GM12878 (cell line): Measurements from ENCODE around the gene LBH. TPM values are rescaled to one million over a fixed set of nuclear protein-coding genes. Genes with fewer than 3 reads are reported as not detected.

ENCODE experiments used
- ATAC-seq: fragments of 200-7000 bp; cut with Tn5 transposase; 3 replicates; pipeline ENCODE4 v1.9.1; 2020; ENCODE audit warnings: mild to moderate bottlenecking, moderate library complexity
- BruUV-seq: library from RNA; stranded (reverse); fragments of 400-500 nt; replicated peaks from 2 replicates; lab custom pipeline; 2021; lab: Mats Ljungman, UMichigan
- CTCF ChIA-PET: fragments of 300-600 bp; sonication (Branson Sonifier 250); formaldehyde crosslinking; extraction: SDS; loops from one replicate; lab custom pipeline; 2021; ENCODE audit warnings: inconsistent platforms; lab: Yijun Ruan, JAX
- POLR2A ChIA-PET: fragments of 350-600 bp; formaldehyde crosslinking; extraction: SDS; loops from one replicate; lab custom pipeline; 2021; ENCODE audit warnings: inconsistent platforms; lab: Charles Lee
- RAD21 ChIA-PET: fragments of 300-600 bp; sonication (Branson Sonifier 250); formaldehyde crosslinking; loops from one replicate; lab custom pipeline; 2023; ENCODE audit warnings: antibody characterized with exemption; ENCODE audit not compliant: unreplicated experiment; lab: Charles Lee
- SMC1A ChIA-PET: fragments of 300-600 bp; sonication (Branson Sonifier 250); formaldehyde crosslinking; loops from one replicate; lab custom pipeline; 2023; ENCODE audit not compliant: unreplicated experiment, uncharacterized antibody; lab: Charles Lee
- DNase-seq: peaks from one replicate; pipeline ENCODE4 v3.0.0-alpha.2; 2011; ENCODE audit warnings: low read depth, low spot score
- FAIRE-seq: peaks from 3 replicates; lab custom pipeline; 2011; peaks lifted over from hg19 to GRCh38; lab: Jason Lieb, UNC
- H2AFZ ChIP-seq: 2 replicates; pipeline ENCODE4 v1.6.0; 2011; ENCODE audit warnings: low read depth, low read length, control low read depth; ENCODE audit not compliant: control insufficient read depth
- H3K27ac ChIP-seq: 2 replicates; pipeline ENCODE4 v1.5.1; 2011; ENCODE audit warnings: control low read depth; ENCODE audit not compliant: control insufficient read depth, insufficient read depth
- H3K27me3 ChIP-seq, 2 experiments: replicated peaks in 1 of 2; 2 replicates each; pipeline versions ENCODE4 v1.6.0 to v1.6.1; 2011; ENCODE audit warnings: low read length in 1 of 2; ENCODE audit not compliant: control insufficient read depth in 2 of 2, insufficient read depth in 2 of 2
- H3K36me3 ChIP-seq, 2 experiments: 2 replicates each; pipeline ENCODE4 v1.5.1; 2011; ENCODE audit warnings: low read length in 1 of 2; ENCODE audit not compliant: control insufficient read depth in 2 of 2, insufficient read depth in 2 of 2
- H3K4me1 ChIP-seq: 2 replicates; pipeline ENCODE4 v1.6.1; 2011; ENCODE audit warnings: mild to moderate bottlenecking, low read length, moderate library complexity, mixed read lengths; ENCODE audit not compliant: control insufficient read depth, insufficient read depth
- H3K4me2 ChIP-seq: 2 replicates; pipeline ENCODE4 v1.6.0; 2011; ENCODE audit warnings: control low read depth; ENCODE audit not compliant: control insufficient read depth, insufficient read depth
- H3K4me3 ChIP-seq: fragments of 200-600 bp; sonication (generic); 2 replicates; pipeline ENCODE4 v1.5.1; 2016
- H3K79me2 ChIP-seq: 2 replicates; pipeline ENCODE4 v1.6.0; 2011; ENCODE audit warnings: low read length; ENCODE audit not compliant: control insufficient read depth, insufficient read depth
- H3K9ac ChIP-seq: 2 replicates; pipeline ENCODE4 v1.8.0; 2011; ENCODE audit warnings: low read length, control low read depth, mixed read lengths; ENCODE audit not compliant: control insufficient read depth, insufficient read depth
- H3K9me3 ChIP-seq: replicated peaks from 3 replicates; pipeline ENCODE4 v1.5.1; 2011; ENCODE audit warnings: mild to moderate bottlenecking, low read length; ENCODE audit not compliant: control insufficient read depth, insufficient read depth
- H4K20me1 ChIP-seq: 2 replicates; pipeline ENCODE4 v1.6.0; 2011; ENCODE audit not compliant: control insufficient read depth, insufficient read depth
- CBFB ChIP-seq: IDR thresholded peaks from 2 replicates; pipeline ENCODE4 v1.6.1; 2016; ENCODE audit warnings: antibody characterized with exemption, low read depth
- CHD2 ChIP-seq: IDR thresholded peaks from 2 replicates; pipeline ENCODE4 v1.6.1; 2011; ENCODE audit warnings: low read depth, low read length, improper control_type of control experiment, borderline replicate concordance
- EED ChIP-seq: sonication (generic); IDR thresholded peaks from 2 replicates; pipeline ENCODE4 v1.6.1; 2016; ENCODE audit warnings: antibody characterized with exemption, low read depth
- ETV6 ChIP-seq, 2 experiments: fragments of 450-650 bp in 1 of 2; IDR thresholded peaks in 1 of 2; conservative IDR thresholded peaks in 1 of 2; 2 replicates each; pipeline ENCODE4 v1.6.1; 2014; ENCODE audit warnings: antibody characterized with exemption in 1 of 2, borderline replicate concordance in 1 of 2, low read depth in 1 of 2, mild to moderate bottlenecking in 1 of 2, moderate library complexity in 1 of 2
- IKZF1 ChIP-seq: fragments of 450-650 bp; conservative IDR thresholded peaks from 2 replicates; pipeline ENCODE4 v1.6.1; 2017; ENCODE audit warnings: antibody characterized with exemption, mild to moderate bottlenecking
- IKZF2 ChIP-seq, 2 experiments: fragments of 450-650 bp; IDR thresholded peaks; 2 replicates each; pipeline ENCODE4 v1.6.1; 2017; ENCODE audit warnings: mild to moderate bottlenecking in 2 of 2, moderate library complexity in 2 of 2
- MEF2B ChIP-seq: fragments of 450-650 bp; IDR thresholded peaks from 2 replicates; pipeline ENCODE4 v1.6.1; 2018; ENCODE audit warnings: mild to moderate bottlenecking, moderate library complexity; ENCODE audit not compliant: partially characterized antibody, poor library complexity, severe bottlenecking
- PAX8 ChIP-seq: fragments of 450-650 bp; IDR thresholded peaks from 2 replicates; pipeline ENCODE4 v1.6.1; 2017; ENCODE audit warnings: mild to moderate bottlenecking, moderate library complexity
- PBX3 ChIP-seq: IDR thresholded peaks from 2 replicates; pipeline ENCODE4 v1.6.1; 2011; ENCODE audit warnings: mild to moderate bottlenecking, low read depth, low read length, moderate library complexity; ENCODE audit not compliant: insufficient replicate concordance
- PKNOX1 ChIP-seq: fragments of 450-650 bp; IDR thresholded peaks from 2 replicates; pipeline ENCODE4 v1.6.1; 2016; ENCODE audit warnings: mild to moderate bottlenecking
- PML ChIP-seq: IDR thresholded peaks from 2 replicates; pipeline ENCODE4 v1.6.1; 2012; ENCODE audit warnings: low read length, inconsistent platforms
- POLR2AphosphoS2 ChIP-seq: IDR thresholded peaks from 2 replicates; pipeline ENCODE4 v1.6.1; 2011; ENCODE audit warnings: low read depth, mild to moderate bottlenecking, low read length, improper control_type of control experiment, moderate library complexity
- RBBP5 ChIP-seq: fragments of 200-600 bp; sonication (generic); conservative IDR thresholded peaks from 2 replicates; pipeline ENCODE4 v1.6.1; 2016
- STAT3 ChIP-seq: IDR thresholded peaks from 2 replicates; pipeline ENCODE4 v1.6.1; 2011; ENCODE audit warnings: low read depth, low read length, improper control_type of control experiment
- TCF3 ChIP-seq: IDR thresholded peaks from 2 replicates; pipeline ENCODE4 v1.6.1; 2012; ENCODE audit warnings: low read depth, mild to moderate bottlenecking, low read length, borderline replicate concordance; ENCODE audit not compliant: insufficient read depth
- ZBTB33 ChIP-seq: fragments of 450-650 bp; IDR thresholded peaks from 2 replicates; pipeline ENCODE4 v1.6.1; 2017; ENCODE audit warnings: mild to moderate bottlenecking
- ZNF274 ChIP-seq: IDR thresholded peaks from one replicate; pipeline ENCODE4 v1.8.0; 2011; ENCODE audit not compliant: insufficient read length, insufficient read depth
- WGBS: methylation state at CpG from one replicate; pipeline ENCODE4 v1.1.6; 2016; ENCODE audit warnings: low lambda C conversion rate; ENCODE audit not compliant: insufficient replicate concordance, insufficient coverage; ENCODE audit errors: missing lambda C conversion rate; 5-methylcytosine and 5-hydroxymethylcytosine counted together
- in situ Hi-C: fragments of 300-500 bp; cut with MboI; formaldehyde crosslinking; loops from 9 replicates; pipeline ENCODE4 v1.14.3; 2018; ENCODE audit warnings: mixed read lengths
- intact Hi-C: fragments of 100-400 bp; cut with micrococcal nuclease; formaldehyde crosslinking; loops from one replicate; pipeline ENCODE4 v1.14.2; 2022; ENCODE audit not compliant: unreplicated experiment
- polyA plus RNA-seq, 11 experiments: library from polyadenylated mRNA; depleted of rRNA in 4 of 11; unstranded in 6 of 11; stranded (reverse) in 5 of 11; fragments of >200 nt; fragmentation: Nextera tagmentation in 4 of 11; fragmentation: Illumina TruSeq in 1 of 11; extraction: Ambion mirVana in 4 of 11; extraction: Trizol in 1 of 11; gene quantifications; 1 replicate in 1 of 11; 2 replicates in 10 of 11; pipeline versions ENCODE4 v1.2.1 to v1.2.3, GENCODE V29; 2011 to 2016; ENCODE audit warnings: inconsistent platforms in 2 of 11, missing spikeins in 2 of 11, low read depth in 1 of 11
- total RNA-seq, 4 experiments: library from RNA; depleted of rRNA in 3 of 4; stranded (reverse); fragments of >200 nt in 3 of 4; fragmentation: Illumina TruSeq in 1 of 4; extraction: Trizol in 1 of 4; gene quantifications; 2 replicates each; pipeline versions ENCODE4 v1.2.1 to v1.2.3, GENCODE V29; 2013 to 2021

The LBH gene
- total and polyA plus RNA-seq, 10 of the 15 experiments (the other 5 are each of a cell fraction or from before 2014, with no cell fraction given), result 9.3 to 133 (median 34.1) TPM

GRCh38 chr2:30277582-30277981 is 46.2 kb downstream of the LBH start:
- no peak overlapping the region for H3K27ac ChIP-seq
- ChIA-PET RAD21 (interaction anchor here (1.9 to 8.7 kb wide), 4 partner anchors 10 to 43 kb away, joined by 6 to 50 read pairs (median 9); no protein-coding TSS in a partner anchor), POLR2A (interaction anchor here (3.8 kb wide), 1 partner anchor 10 kb away, joined by 19 read pairs; no protein-coding TSS in a partner anchor), CTCF (interaction anchor here (0.6 to 1.2 kb wide), 4 partner anchors 9 to 1527 kb away, joined by 3 read pairs; no protein-coding TSS in a partner anchor), SMC1A (interaction anchor here (0.9 to 2.0 kb wide), 9 partner anchors 7 to 57 kb away, joined by 3 to 7 read pairs (median 3); no protein-coding TSS in a partner anchor)
- no peaks in the 10 kb centered on the region for H3K9me3 ChIP-seq
- 18% methylated on average over 3 of the region's 3 CpGs for WGBS
- H4K20me1 ChIP-seq, result no peaks in the 10 kb centered on the region
- H2AFZ ChIP-seq, result no peak overlapping the region
- in situ Hi-C loops (no loop called here), intact Hi-C loops (no loop called here)
- H3K4me1 ChIP-seq, result peaks cover 8% of the 10 kb centered on the region
- H3K4me3 ChIP-seq, result no peak overlapping the region
- BruUV-seq, result no TSS peak
- H3K4me2 ChIP-seq, result no peak overlapping the region
- no peaks in the 10 kb centered on the region for H3K79me2 ChIP-seq
- no peaks in the 10 kb centered on the region for H3K36me3 ChIP-seq
- H3K27me3 ChIP-seq, result no peaks in the 10 kb centered on the region
- no peak overlapping the region for H3K9ac ChIP-seq
- no peak; the same call in 2 of the 3 replicates for ATAC-seq
- no peak for FAIRE-seq
- no peak for DNase-seq
- TF ChIP-seq POLR2AphosphoS2 (no peak), EED (no peak), PAX8 (no peak), STAT3 (no peak), CBFB (no peak), PML (no peak), IKZF2 (IDR thresholded peaks at IDR 0.05) (no peak), PKNOX1 (no peak), ZBTB33 (no peak), RBBP5 (no peak), ETV6 (conservative IDR thresholded peaks at IDR 0.05 in 1 of 2, IDR thresholded peaks at IDR 0.05 in 1 of 2; ENCODE audit: borderline replicate concordance in 1 of 2, low read depth in 1 of 2) (no peak), PBX3 (no peak), CHD2 (no peak), IKZF1 (no peak), ZNF274 (no peak), MEF2B (no peak), TCF3 (no peak)
